ENCODE measurements around the gene KRT84.
"Not testable (repeated sequence)": the region's sequence is repeated elsewhere in the genome, so short reads cannot be mapped to it uniquely, and the experiment has no call there.

The KRT84 gene

DNA sequence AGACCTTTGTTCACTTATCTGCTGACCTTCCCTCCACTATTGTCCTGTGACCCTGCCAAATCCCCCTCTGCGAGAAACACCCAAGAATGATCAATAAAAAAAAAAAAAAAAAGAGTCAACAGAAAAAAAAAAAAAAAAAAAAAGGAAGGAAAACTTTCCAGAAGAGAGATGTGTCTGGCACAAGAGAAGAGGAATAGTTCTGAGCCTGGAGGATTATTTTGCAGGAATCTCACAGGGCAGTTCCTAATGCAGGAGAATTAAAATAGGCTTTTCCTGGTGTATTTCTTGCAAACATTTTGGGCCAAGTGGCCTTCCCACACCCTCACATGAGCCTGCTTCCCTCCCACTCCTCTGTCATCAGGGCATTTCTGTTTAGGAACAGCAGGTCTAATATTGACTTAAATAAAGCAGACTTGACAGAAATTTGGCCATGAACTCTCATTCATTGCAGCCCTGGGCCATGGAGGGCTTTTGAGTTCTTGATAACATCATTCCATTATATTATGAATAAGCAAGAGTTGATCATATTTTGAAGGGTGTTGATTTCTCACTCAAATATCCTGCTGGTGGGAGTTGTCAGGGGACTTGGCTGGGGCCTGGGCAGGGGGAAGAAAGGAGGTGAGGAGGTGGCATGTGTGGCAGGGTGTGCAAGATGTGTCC is 25.3 kb upstream of the KRT84 start:
- DNase-seq = not testable (repeated sequence)

GRCh38 chr12:52407918-52408317 is 22.5 kb upstream of the KRT84 start:
- DNase-seq = no peak

- no peak for DNase-seq
Measured at GRCh38 chr12:52405922-52406385, 20.5 kb upstream of the KRT84 start, which contains the start of gene KRT82. Gene KRT82 (minus strand): TSS chr12:52406335. CDS start chr12:52406277, 58 bp downstream.

DNA sequence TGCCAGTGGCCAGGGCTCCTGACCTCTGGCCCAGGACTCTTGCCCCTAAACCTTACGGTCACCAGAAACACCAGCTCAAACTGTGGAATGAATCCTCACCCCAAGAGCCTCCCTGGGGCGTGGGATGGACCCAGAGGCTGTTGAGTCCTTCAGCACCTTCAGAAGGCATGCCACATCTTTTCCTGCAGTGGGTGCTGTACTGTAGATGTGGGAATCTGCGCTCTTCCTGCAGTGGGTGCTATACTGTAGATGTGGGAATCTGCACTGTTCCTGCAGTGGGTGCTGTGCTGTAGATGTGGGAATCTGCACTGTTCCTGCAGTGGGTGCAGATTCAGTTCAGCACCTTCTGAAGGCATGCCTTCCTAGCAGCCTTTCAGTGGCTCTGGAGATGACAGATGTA is 19.5 kb upstream of the KRT84 start:
- no peak for DNase-seq

DNA sequence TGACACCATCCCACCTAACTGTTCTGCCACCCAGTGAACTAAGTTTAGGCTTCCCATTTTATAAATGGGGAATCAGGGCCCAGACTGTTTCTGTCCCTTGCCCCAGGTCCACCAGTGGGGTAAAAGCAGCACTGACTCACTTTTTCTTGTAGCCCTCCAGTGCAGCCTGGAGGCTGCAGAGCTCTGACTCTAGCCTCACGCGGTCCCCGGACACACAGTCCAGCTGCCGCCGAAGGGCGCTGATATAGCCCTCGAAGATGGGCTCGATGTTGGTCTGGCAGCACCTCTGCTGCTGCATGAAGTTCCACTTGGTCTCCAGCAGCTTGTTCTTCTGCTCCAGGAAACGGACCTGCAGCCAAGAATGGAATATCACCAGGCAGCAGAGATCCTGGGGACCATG is 18.1 kb upstream of the KRT84 start:
- no peak for DNase-seq

DNA sequence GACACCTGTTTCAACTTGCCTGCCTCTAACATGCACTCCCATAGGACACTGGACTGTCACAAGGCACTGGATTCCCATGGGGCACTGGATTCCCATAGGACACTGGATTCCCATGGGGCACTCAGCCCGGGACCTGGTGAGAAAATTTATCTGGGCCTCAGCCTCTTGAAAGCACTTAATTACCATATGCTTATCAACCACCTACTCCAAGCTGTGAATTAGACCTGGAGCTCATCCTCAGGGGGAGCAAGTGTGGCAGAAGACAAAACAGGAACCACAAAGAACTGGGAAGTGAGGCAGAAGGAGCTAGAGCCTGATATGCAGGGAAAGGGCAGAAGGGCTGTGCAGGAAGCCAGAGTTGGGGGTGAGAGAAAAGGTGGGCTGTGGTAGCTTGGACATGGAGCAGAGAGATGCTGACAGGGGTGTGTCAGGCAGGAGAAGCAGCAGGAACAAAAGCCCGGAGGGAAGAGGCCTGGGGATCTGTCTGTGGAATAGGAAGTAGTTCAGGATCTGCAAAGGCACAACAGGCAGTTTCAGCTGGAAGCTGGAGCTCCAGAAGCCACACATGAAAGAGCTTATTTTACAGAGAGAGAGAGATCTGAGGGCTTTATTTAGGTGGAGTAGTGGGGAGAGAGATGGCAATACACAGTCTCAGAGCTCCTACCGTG is 17.6 kb upstream of the KRT84 start:
- DNase-seq = no peak

- no peak for DNase-seq
Measured at GRCh38 chr12:52402377-52402776, 16.9 kb upstream of the KRT84 start.

DNA sequence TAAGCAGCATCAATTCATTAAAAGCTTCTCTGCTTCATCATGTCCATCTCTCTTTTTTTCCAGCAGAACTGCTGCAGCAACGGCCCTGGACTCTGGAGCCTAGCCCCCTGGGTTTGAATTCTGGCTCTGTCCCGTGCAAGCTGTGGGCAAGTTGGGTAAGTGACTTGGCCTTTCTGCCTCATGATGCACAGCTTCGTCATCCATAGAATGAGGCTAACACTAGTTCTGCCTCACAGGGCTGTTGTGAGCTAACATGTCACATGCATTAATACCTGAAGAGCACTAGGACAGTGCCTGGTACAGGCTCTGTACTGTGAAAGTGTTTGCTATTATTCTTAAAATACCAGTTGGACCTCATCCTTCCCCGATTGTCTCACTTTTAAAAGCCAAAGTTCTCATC is 16.5 kb upstream of the KRT84 start:
- no peak for DNase-seq

GRCh38 chr12:52401526-52401925 is 16.1 kb upstream of the KRT84 start:
- no peak for DNase-seq

DNA sequence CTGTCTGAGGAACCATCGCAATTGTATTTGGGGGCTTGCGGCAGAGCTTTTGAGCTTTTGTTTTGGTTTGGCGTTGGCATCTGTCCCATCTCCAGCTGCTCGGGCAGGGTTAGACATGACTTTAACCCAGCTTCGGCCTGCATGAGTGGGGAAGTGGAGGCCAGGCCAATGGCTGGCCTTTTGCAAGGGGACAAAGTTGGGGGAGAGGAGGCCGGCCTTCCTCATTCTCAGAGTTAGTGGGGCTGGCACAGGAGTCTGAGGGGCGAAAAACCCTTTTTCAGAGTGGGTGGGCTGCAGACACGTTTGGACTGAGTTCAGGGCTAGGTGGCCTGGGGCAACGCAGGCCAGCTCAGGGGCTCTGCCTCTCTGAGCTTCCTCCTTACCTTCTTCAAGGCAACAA is 15.5 kb upstream of the KRT84 start:
- no peak for DNase-seq

DNA sequence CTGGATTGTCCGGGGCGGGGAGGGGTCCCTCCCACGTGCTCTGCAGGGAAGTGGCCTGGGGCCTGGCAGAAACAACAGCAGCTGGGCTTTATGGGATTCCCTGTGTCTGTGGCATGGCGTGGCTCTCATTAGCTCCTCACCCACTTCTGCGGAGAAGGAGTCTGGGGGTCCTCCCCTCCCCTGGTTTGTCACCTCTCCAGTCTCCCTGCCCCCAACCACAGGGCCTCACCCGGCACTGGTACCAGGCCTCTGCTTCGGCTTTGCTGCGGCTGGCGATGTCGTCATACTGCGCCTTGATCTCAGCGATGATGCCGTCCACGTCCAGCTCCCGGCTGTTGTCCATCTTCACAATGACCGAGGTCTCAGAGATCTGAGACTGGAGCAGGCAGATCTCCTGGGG is 14.3 kb upstream of the KRT84 start:
- no peak for DNase-seq

DNA sequence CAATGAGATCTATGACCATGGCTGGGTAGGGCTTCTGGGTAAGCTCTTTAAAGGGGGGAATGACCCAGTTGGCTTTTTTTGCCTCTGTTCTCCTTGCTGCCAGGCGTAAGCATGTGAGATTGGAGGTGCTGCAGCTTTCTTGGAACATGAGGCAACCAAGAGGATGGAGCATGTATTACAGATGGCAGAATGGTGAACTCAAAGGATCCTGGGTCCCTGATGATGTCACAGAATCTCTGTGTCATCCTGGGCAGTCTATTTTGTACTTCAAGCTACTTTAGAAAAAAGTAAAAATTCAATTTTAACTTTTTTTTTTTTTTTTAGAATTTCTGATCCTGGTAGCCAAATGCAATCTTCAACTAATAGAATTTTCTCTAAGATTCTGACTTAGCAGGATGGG is 12.7 kb upstream of the KRT84 start:
- DNase-seq = no peak

- DNase-seq = no peak
Measured at GRCh38 chr12:52396656-52397055, 11.2 kb upstream of the KRT84 start.

DNA sequence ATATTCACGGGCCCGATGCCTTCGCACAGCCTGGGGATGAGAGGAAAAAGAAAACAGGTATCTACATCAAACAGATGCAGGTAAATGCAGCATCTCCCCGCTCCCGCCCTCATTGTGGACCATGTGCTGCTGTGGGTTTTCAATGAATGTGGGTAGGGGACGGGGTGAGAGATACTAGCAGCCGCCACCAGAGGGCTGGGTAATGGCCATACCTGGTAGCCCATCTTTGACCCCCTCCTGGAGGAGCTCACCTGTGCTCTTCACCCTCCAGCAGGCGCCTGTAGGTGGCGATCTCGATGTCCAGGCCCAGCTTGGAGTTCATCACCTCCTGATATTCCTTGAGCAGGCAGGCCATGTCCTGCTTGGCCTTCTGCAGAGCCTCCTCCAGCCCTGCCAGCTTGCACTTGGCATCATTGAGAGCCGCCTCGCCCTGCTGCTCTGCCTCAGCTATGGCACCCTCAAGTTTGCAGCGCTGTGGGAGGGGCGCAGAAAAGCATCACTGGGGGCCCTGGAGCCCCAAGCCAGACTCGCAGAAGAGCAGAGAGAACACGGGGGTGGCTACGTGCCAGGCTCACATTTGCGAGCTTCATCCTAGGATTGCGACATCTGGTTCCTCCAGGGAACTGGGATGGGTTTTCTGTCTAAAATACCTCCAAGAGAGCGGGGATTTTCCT is 10.4 kb upstream of the KRT84 start:
- no peak for DNase-seq

- DNase-seq = no peak
Measured at GRCh38 chr12:52394836-52395405, 9.5 kb upstream of the KRT84 start.

- no peak for DNase-seq
Measured at GRCh38 chr12:52392465-52393007, 7.1 kb upstream of the KRT84 start.

- no peak for DNase-seq
Measured at GRCh38 chr12:52391618-52392002, 6.2 kb upstream of the KRT84 start.

DNA sequence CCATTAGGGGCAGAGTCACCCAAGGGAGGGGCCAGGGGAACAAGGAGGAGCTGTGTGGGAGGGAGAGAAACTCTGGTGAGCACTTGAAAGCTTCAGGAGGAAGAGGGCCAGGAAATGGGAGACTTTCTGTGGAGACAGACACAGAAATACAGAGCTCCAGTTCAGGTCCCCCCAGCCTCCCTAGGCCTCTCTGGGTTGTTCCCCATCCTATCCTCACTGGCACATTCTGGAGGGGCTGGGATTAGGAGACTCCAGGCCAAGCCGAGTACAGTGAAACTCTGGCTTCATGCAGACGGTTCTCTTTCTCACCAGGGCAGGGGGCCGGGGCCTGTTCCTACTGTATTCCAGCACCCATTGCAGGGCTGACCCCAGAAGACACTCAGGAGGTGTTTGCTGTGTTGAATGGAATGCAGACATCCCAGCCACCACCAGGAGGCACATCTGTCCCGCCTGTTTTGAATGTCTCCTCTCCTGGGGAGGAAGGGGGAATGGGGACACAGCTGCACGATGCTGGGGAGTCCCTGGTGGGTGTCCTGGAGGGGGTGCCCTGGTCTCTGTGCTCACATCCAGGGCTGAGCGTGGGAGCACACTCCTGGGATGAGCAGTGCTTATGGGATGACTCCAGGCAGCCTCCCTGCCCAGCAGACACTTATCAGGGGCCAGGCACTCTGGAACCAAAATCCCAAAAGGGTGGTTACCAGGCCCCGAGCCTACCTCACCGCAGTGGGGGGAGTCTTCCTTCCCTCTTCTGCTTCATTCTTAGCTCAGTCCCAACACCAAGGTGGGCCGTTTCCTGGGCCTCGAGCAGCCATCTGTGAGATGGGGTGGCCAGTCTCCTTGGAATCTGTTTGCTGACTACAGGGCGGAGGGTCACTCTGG is 5.5 kb upstream of the KRT84 start:
- no peak for DNase-seq

GRCh38 chr12:52389313-52390207 is 4.1 kb upstream of the KRT84 start:
- no peak for DNase-seq

DNA sequence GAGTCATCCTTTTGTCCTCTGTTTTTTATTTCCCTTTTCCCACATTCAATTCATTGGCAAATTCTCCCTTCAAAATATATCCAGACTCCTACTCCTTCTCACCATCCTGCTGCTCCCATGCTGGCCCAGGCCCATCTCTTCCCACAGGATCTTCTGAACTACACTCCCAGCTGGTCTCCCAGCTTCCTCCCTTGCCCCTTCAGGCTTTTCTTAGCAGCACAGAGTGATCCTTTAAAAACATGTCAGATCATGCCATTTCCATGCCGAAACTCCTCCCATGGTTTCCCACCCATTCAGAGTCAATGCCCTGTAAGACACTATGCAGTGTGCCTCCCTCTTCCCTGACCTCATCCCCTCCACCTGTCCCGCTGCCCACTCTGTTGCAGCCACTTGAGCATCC is 2.4 kb upstream of the KRT84 start:
- no peak for DNase-seq

GRCh38 chr12:52383331-52383730 is 2.1 kb downstream of the KRT84 start:
- no peak for DNase-seq
